ENCODE results near the gene ARFGEF3. TPM values are rescaled to one million over a fixed set of nuclear protein-coding genes. Genes with fewer than 3 reads are reported as not detected.

The ARFGEF3 gene
- total RNA-seq, 2 donors from 2014 or later = 13.5 to 21.8 TPM

- Histone ChIP-seq H3K4me1 (no peaks in the 10 kb centered on the region), H3K9me3 (no peaks in the 10 kb centered on the region), H3K27me3 (no peaks in the 10 kb centered on the region), H3K4me3 (no peak overlapping the region), H3K27ac (no peak overlapping the region), H3K36me3 (replicated peaks in 1 of 2; ENCODE audit: insufficient read depth in 1 of 2, low read depth in 2 of 2) (no peaks in the 10 kb centered on the region)
- no peak for TF ChIP-seq CTCF (IDR thresholded peaks at IDR 0.05)
- no peak for TF ChIP-seq POLR2A (IDR thresholded peaks at IDR 0.05)
- intact Hi-C loops (cut with DNase I) = no loop called here
- ATAC-seq (no peak), DNase-seq (no peak)
Observed at GRCh38 chr6:138377042-138377441, 215.3 kb downstream of the ARFGEF3 start.

- Histone ChIP-seq H3K36me3 (replicated peaks in 1 of 2; ENCODE audit: insufficient read depth in 1 of 2, low read depth in 2 of 2) (no peaks in the 10 kb centered on the region), H3K9me3 (no peaks in the 10 kb centered on the region), H3K27ac (no peak within 1 kb of the TSS), H3K4me1 (no peaks in the 10 kb centered on the region), H3K4me3 (no peak within 1 kb of the TSS), H3K27me3 (no peaks in the 10 kb centered on the region)
- WGBS, 2 donors = 76 to 84% methylated on average over 6 of the region's 6 CpGs
- intact Hi-C loops (cut with DNase I) = no loop called here
- TF ChIP-seq POLR2A (IDR thresholded peaks at IDR 0.05) (no peak), CTCF (IDR thresholded peaks at IDR 0.05) (no peak)
- DNase-seq (peak in 2 of 4 donors; percentile 13 to 17), ATAC-seq (no peak)
Observed at GRCh38 chr6:138377844-138378243, 216.1 kb downstream of the ARFGEF3 start, which contains the start of gene SMIM28. Gene SMIM28 (plus strand): TSS chr6:138377905. CDS start chr6:138378073, 168 bp downstream.

- ATAC-seq (no peak), DNase-seq (peak in 1 of 4 donors; percentile 13)
- H3K4me1 ChIP-seq = no peaks in the 10 kb centered on the region
- no peaks in the 10 kb centered on the region for H3K9me3 ChIP-seq
- 30 to 38% methylated on average over 4 of the region's 4 CpGs for WGBS, 2 donors
- H3K27ac ChIP-seq = no peak overlapping the region
- H3K36me3 ChIP-seq (replicated peaks in 1 of 2; ENCODE audit: insufficient read depth in 1 of 2, low read depth in 2 of 2) = no peaks in the 10 kb centered on the region
- H3K4me3 ChIP-seq = no peak overlapping the region
- H3K27me3 ChIP-seq = no peaks in the 10 kb centered on the region
- TF ChIP-seq CTCF (IDR thresholded peaks at IDR 0.05) (no peak), POLR2A (IDR thresholded peaks at IDR 0.05) (no peak)
- intact Hi-C loops (cut with DNase I) = no loop called here
Observed at GRCh38 chr6:138378463-138378862, 216.7 kb downstream of the ARFGEF3 start.

GRCh38 chr6:138382498-138383265 lies 220.9 kb downstream of the ARFGEF3 start:
- Histone ChIP-seq H3K27me3 (no peaks in the 10 kb centered on the region), H3K4me1 (peaks cover 3% of the 10 kb centered on the region), H3K9me3 (no peaks in the 10 kb centered on the region), H3K36me3 (replicated peaks in 1 of 2; ENCODE audit: insufficient read depth in 1 of 2, low read depth in 2 of 2) (no peaks in the 10 kb centered on the region), H3K27ac (no peak overlapping the region), H3K4me3 (no peak overlapping the region)
- 87 to 92% methylated on average over 4 to 8 of the region's 8 CpGs for WGBS, 2 donors
- intact Hi-C loops (cut with DNase I) = no loop called here
- no peak for TF ChIP-seq POLR2A (IDR thresholded peaks at IDR 0.05)
- no peak for TF ChIP-seq CTCF (IDR thresholded peaks at IDR 0.05)
- ATAC-seq (no peak), DNase-seq (no peak)

- intact Hi-C loops (cut with DNase I) = no loop called here
- Histone ChIP-seq H3K4me3 (no peak overlapping the region), H3K36me3 (replicated peaks in 1 of 2; ENCODE audit: insufficient read depth in 1 of 2, low read depth in 2 of 2) (no peaks in the 10 kb centered on the region), H3K4me1 (peaks cover 7% of the 10 kb centered on the region), H3K27ac (no peak overlapping the region), H3K27me3 (no peaks in the 10 kb centered on the region), H3K9me3 (no peaks in the 10 kb centered on the region)
- TF ChIP-seq POLR2A (IDR thresholded peaks at IDR 0.05) = no peak
- TF ChIP-seq CTCF (IDR thresholded peaks at IDR 0.05) = no peak
- no peak for ATAC-seq
- WGBS, 2 donors = 61 to 68% methylated on average over 3 of the region's 3 CpGs
- no peak for DNase-seq
Observed at GRCh38 chr6:138383776-138384175, 222.0 kb downstream of the ARFGEF3 start.
